ENCODE data around the gene GPC6. TPM values are rescaled to one million over a fixed set of nuclear protein-coding genes. Genes with fewer than 3 reads are reported as not detected.

The GPC6 gene
- total RNA-seq, 4 donors from 2014 or later = 6.7 to 67.2 (median 11.1) TPM

DNA sequence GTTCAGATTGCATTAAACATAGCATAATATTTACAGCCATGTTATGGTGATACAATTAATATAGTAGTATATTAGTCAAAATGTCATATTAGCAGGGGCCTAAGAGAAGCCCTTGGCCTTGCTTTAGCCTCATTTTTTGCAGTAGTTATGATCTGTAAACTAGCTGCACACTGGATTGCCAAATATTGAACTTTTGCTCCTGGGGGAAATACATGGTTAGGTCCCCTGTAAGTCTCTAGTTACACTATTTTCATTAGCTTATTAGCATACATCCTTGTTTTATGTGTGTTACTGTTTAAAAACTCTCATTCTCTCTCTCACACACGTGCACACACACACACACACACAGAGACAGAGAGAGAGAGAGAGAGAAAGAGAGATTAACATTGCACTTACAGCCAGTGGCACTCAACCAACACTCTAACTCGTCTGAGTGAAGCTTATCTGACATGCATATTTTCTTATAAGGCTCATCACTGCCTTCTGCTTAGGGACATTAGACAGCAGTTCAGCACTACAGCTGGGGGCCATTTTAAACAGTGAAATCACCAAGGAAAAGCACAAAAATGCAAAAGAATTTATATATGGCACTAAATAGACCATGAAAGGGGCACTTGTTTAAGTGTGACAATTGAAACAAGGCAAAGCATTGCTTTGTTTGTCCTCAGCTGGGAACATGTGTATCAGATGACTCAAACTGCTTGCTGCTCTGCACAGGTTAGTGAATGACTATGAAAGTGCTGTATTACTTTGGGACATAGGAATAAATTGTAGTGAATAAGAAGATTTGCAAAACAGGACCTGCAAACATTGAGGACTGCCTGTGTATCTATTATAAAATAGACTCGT lies 278.7 kb downstream of the GPC6 start:
- Histone ChIP-seq H3K4me1 (no peaks in the 10 kb centered on the region), H3K4me3 (no peak overlapping the region), H3K27me3 (no peaks in the 10 kb centered on the region), H3K27ac (no peak overlapping the region), H3K36me3 (no peaks in the 10 kb centered on the region), H3K9me3 (no peaks in the 10 kb centered on the region)
- no peak for DNase-seq
- intact Hi-C loops (cut with DNase I; ENCODE audit: low total_unique reads) = no loop called here
- TF ChIP-seq, protein P1, sequence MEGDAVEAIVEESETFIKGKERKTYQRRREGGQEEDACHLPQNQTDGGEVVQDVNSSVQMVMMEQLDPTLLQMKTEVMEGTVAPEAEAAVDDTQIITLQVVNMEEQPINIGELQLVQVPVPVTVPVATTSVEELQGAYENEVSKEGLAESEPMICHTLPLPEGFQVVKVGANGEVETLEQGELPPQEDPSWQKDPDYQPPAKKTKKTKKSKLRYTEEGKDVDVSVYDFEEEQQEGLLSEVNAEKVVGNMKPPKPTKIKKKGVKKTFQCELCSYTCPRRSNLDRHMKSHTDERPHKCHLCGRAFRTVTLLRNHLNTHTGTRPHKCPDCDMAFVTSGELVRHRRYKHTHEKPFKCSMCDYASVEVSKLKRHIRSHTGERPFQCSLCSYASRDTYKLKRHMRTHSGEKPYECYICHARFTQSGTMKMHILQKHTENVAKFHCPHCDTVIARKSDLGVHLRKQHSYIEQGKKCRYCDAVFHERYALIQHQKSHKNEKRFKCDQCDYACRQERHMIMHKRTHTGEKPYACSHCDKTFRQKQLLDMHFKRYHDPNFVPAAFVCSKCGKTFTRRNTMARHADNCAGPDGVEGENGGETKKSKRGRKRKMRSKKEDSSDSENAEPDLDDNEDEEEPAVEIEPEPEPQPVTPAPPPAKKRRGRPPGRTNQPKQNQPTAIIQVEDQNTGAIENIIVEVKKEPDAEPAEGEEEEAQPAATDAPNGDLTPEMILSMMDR (IDR thresholded peaks at IDR 0.05) = no peak
- no peak for TF ChIP-seq POLR2A (IDR thresholded peaks at IDR 0.05)

DNA sequence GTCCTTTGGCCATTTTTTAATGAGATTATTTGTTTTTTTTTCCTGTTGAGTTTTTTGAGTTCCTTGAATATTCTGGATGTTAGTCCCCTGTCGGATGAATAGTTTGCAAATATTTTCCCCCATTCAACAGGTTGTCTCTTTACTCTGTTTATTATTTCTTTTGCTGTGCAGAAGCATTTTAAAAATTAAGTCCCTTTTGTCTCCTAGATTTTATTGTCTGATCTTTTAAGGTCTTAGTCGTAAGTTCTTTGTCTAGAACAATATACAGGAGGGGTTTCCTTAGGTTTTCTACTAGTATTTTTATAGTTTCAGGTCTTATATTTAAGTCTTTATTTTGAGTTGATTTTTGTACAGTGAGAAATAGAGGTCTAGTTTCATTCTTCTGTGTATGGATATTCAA lies 284.4 kb downstream of the GPC6 start:
- TF ChIP-seq, protein P1 (IDR thresholded peaks at IDR 0.05) = no peak
- no peak for TF ChIP-seq POLR2A (IDR thresholded peaks at IDR 0.05)
- H3K4me1 ChIP-seq = no peaks in the 10 kb centered on the region
- no peaks in the 10 kb centered on the region for H3K36me3 ChIP-seq
- H3K4me3 ChIP-seq = no peak overlapping the region
- no peaks in the 10 kb centered on the region for H3K27me3 ChIP-seq
- no peak for DNase-seq
- no peaks in the 10 kb centered on the region for H3K9me3 ChIP-seq
- no peak overlapping the region for H3K27ac ChIP-seq
- intact Hi-C loops (cut with DNase I; ENCODE audit: low total_unique reads) = no loop called here

DNA sequence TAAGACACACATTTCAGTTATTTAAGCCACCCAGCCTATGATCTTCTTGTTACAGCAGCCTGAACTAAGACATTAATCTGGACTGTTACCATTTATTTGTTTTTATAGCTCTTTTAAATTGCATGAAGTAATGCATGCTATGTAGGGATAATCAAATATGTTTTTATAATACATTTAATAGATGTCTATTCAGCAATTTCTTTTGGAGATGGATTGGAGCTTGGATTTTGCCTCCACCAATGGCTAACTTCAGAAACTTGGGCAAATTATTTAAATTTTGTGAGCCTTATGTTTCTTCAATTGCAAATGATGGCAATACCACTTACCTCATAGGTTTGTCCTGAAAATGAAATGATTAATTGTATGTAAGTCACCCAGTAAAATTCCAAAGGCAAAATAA lies 288.7 kb downstream of the GPC6 start:
- Histone ChIP-seq H3K9me3 (no peaks in the 10 kb centered on the region), H3K36me3 (no peaks in the 10 kb centered on the region), H3K27me3 (no peaks in the 10 kb centered on the region), H3K4me1 (no peaks in the 10 kb centered on the region), H3K27ac (no peak overlapping the region), H3K4me3 (no peak overlapping the region)
- intact Hi-C loops (cut with DNase I; ENCODE audit: low total_unique reads) = no loop called here
- no peak for DNase-seq
- TF ChIP-seq POLR2A (IDR thresholded peaks at IDR 0.05) = no peak
- TF ChIP-seq, protein P1 (IDR thresholded peaks at IDR 0.05) = no peak

DNA sequence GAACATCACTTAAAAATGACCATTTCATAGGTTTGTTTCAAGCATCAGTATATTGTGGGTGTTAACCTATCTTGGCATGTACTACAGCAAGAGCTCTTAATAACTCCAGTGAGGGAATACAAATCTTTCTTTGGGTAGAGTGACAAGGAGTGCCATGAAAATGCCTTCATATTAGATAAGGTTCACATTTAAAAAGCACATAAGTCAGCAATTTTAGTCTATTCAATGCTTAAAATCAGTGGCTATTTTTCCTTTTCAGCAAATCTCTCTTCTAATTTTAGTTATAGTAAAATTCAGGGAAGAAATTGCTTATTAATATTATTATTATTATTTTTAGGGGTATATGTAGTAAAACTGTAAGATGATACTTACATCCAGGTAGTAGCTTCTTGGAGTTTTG lies 291.1 kb downstream of the GPC6 start:
- intact Hi-C loops (cut with DNase I; ENCODE audit: low total_unique reads) = no loop called here
- TF ChIP-seq, protein P1 (IDR thresholded peaks at IDR 0.05) = no peak
- TF ChIP-seq POLR2A (IDR thresholded peaks at IDR 0.05) = no peak

DNA sequence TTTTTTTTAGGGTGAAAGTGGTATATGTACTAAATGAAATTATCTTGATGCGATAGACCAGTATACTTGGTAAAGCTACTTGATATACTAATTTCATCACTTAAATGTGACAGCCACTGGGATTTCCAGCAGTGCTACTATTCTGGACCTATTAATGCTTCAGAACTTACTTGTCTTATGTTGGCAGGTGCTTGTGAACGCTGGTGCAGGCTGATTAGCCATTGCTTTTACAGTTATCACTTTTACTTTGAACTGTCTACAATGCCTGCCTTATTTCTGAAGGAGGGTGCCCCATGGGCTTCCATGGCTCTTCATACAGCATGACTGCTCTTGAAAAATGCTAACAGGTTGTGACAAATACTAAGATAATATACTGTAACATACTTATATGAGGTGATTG lies 294.7 kb downstream of the GPC6 start:
- H3K27ac ChIP-seq = no peak overlapping the region
- DNase-seq = no peak
- H3K9me3 ChIP-seq = no peaks in the 10 kb centered on the region
- no peaks in the 10 kb centered on the region for H3K36me3 ChIP-seq
- H3K27me3 ChIP-seq = no peaks in the 10 kb centered on the region
- H3K4me3 ChIP-seq = no peak overlapping the region
- TF ChIP-seq POLR2A (IDR thresholded peaks at IDR 0.05) = no peak
- TF ChIP-seq, protein P1 (IDR thresholded peaks at IDR 0.05) = no peak
- intact Hi-C loops (cut with DNase I; ENCODE audit: low total_unique reads) = no loop called here
- no peaks in the 10 kb centered on the region for H3K4me1 ChIP-seq

More for the DNA sequence above, 291.1 kb downstream of the GPC6 start:
- H3K9me3 ChIP-seq = no peaks in the 10 kb centered on the region
- H3K27me3 ChIP-seq = no peaks in the 10 kb centered on the region
- no peak overlapping the region for H3K27ac ChIP-seq
- no peak for DNase-seq
- H3K4me3 ChIP-seq = no peak overlapping the region
- H3K4me1 ChIP-seq = no peaks in the 10 kb centered on the region
- H3K36me3 ChIP-seq = no peaks in the 10 kb centered on the region

Data from uterus (tissue), 4 donors.